WTC11 (cell line): ENCODE data around the gene LEAP2. TPM values are rescaled to one million over a fixed set of nuclear protein-coding genes. Genes with fewer than 3 reads are reported as not detected.

ENCODE experiments used
- ATAC-seq: fragments of 200-7000 bp; cut with Tn5 transposase; 2 replicates; pipeline ENCODE4 v1.10.0; 2021; ENCODE audit warnings: mild to moderate bottlenecking, moderate library complexity
- CTCF ChIA-PET: fragments of 300-600 bp; sonication (Branson Sonifier 250); formaldehyde crosslinking; loops from one replicate; lab custom pipeline; 2021; ENCODE audit warnings: antibody characterized with exemption; lab: Charles Lee
- POLR2A ChIA-PET: fragments of 350-600 bp; sonication (Branson Sonifier 250); formaldehyde crosslinking; loops from one replicate; lab custom pipeline; 2021; ENCODE audit warnings: antibody characterized with exemption; lab: Charles Lee
- DNase-seq: peaks from one replicate; pipeline ENCODE4 v3.0.0; 2021; ENCODE audit warnings: low spot score
- H3K27ac Mint-ChIP-seq: 2 replicates; pipeline ENCODE4 v1.8.0; 2021; ENCODE audit warnings: mixed read lengths
- H3K27me3 Mint-ChIP-seq: 2 replicates; pipeline ENCODE4 v1.8.0; 2021; ENCODE audit warnings: low read depth, mild to moderate bottlenecking, moderate library complexity, mixed read lengths
- H3K36me3 Mint-ChIP-seq: 2 replicates; pipeline ENCODE4 v1.8.0; 2021; ENCODE audit warnings: mixed read lengths
- H3K4me1 Mint-ChIP-seq: 2 replicates; pipeline ENCODE4 v1.8.0; 2022; ENCODE audit warnings: mixed read lengths
- H3K4me3 Mint-ChIP-seq: 2 replicates; pipeline ENCODE4 v1.8.0; 2021; ENCODE audit warnings: mild to moderate bottlenecking, moderate library complexity, mixed read lengths
- H3K9me3 Mint-ChIP-seq: 2 replicates; pipeline ENCODE4 v1.8.0; 2021; ENCODE audit warnings: mixed read lengths
- ATF6 ChIP-seq: sonication (generic); formaldehyde crosslinking; IDR thresholded peaks from 2 replicates; pipeline ENCODE4 v1.8.1; 2023; ENCODE audit warnings: mild to moderate bottlenecking, missing genetic modification reagents
- CBFB ChIP-seq: sonication (generic); formaldehyde crosslinking; IDR thresholded peaks from 2 replicates; pipeline ENCODE4 v1.8.1; 2022; ENCODE audit warnings: mild to moderate bottlenecking, low read depth, missing genetic modification reagents
- ELF4 ChIP-seq: sonication (generic); formaldehyde crosslinking; IDR thresholded peaks from 2 replicates; pipeline ENCODE4 v1.8.1; 2022; ENCODE audit warnings: low read depth, mild to moderate bottlenecking, moderate library complexity, missing genetic modification reagents
- FOXP1 ChIP-seq: sonication (generic); formaldehyde crosslinking; IDR thresholded peaks from 2 replicates; pipeline ENCODE4 v1.8.0; 2022; ENCODE audit warnings: missing genetic modification reagents, mild to moderate bottlenecking, moderate library complexity, borderline replicate concordance
- FOXP4 ChIP-seq: sonication (generic); formaldehyde crosslinking; IDR thresholded peaks from 2 replicates; pipeline ENCODE4 v1.8.0; 2022; ENCODE audit warnings: mild to moderate bottlenecking, missing genetic modification reagents
- GTF2I ChIP-seq: fragments of 250-450 bp; sonication (Bioruptor Pico); conservative IDR thresholded peaks from 2 replicates; pipeline ENCODE4 v1.4.0; 2021; ENCODE audit warnings: mild to moderate bottlenecking
- IRF1 ChIP-seq: sonication (generic); formaldehyde crosslinking; IDR thresholded peaks from 2 replicates; pipeline ENCODE4 v1.8.0; 2023; ENCODE audit warnings: missing genetic modification reagents
- JUN ChIP-seq: sonication (generic); formaldehyde crosslinking; IDR thresholded peaks from 2 replicates; pipeline ENCODE4 v1.8.0; 2023; ENCODE audit warnings: mild to moderate bottlenecking, missing genetic modification reagents
- MYBL2 ChIP-seq: sonication (generic); formaldehyde crosslinking; IDR thresholded peaks from 2 replicates; pipeline ENCODE4 v1.8.1; 2023; ENCODE audit warnings: mild to moderate bottlenecking, moderate library complexity, missing genetic modification reagents
- NR2C2 ChIP-seq: sonication (generic); formaldehyde crosslinking; IDR thresholded peaks from 2 replicates; pipeline ENCODE4 v1.8.0; 2022; ENCODE audit warnings: mild to moderate bottlenecking, missing genetic modification reagents
- PREB ChIP-seq: sonication (generic); formaldehyde crosslinking; IDR thresholded peaks from 2 replicates; pipeline ENCODE4 v1.8.1; 2022; ENCODE audit warnings: mild to moderate bottlenecking, missing genetic modification reagents, moderate library complexity, borderline replicate concordance
- PRRX2 ChIP-seq: fragments of 250-450 bp; sonication (Bioruptor Pico); IDR thresholded peaks from 2 replicates; pipeline ENCODE4 v1.8.0; 2021; ENCODE audit warnings: mild to moderate bottlenecking
- SMAD3 ChIP-seq: sonication (generic); formaldehyde crosslinking; IDR thresholded peaks from 2 replicates; pipeline ENCODE4 v1.8.0; 2022; ENCODE audit warnings: missing genetic modification reagents, mild to moderate bottlenecking, borderline replicate concordance
- TEAD4 ChIP-seq: sonication (generic); formaldehyde crosslinking; IDR thresholded peaks from 2 replicates; pipeline ENCODE4 v1.8.0; 2022; ENCODE audit warnings: mild to moderate bottlenecking, missing genetic modification reagents
- USF1 ChIP-seq: sonication (generic); formaldehyde crosslinking; IDR thresholded peaks from 2 replicates; pipeline ENCODE4 v1.8.0; 2022; ENCODE audit warnings: mild to moderate bottlenecking, missing genetic modification reagents
- USF2 ChIP-seq: sonication (generic); formaldehyde crosslinking; IDR thresholded peaks from 2 replicates; pipeline ENCODE4 v1.8.1; 2023; ENCODE audit warnings: mild to moderate bottlenecking, missing genetic modification reagents, moderate library complexity
- ZBTB21 ChIP-seq: sonication (generic); formaldehyde crosslinking; IDR thresholded peaks from 2 replicates; pipeline ENCODE4 v1.8.1; 2023; ENCODE audit warnings: mild to moderate bottlenecking, missing genetic modification reagents, borderline replicate concordance
- ZNF263 ChIP-seq: sonication (generic); formaldehyde crosslinking; IDR thresholded peaks from 2 replicates; pipeline ENCODE4 v1.8.1; 2022; ENCODE audit warnings: low read depth, mild to moderate bottlenecking, moderate library complexity, missing genetic modification reagents
- total RNA-seq: library from RNA; stranded (reverse); gene quantifications from 3 replicates; pipeline ENCODE4 v1.2.3, GENCODE V29; 2021
- TF ChIP-seq, protein P1 (sequence below): sonication (generic); formaldehyde crosslinking; IDR thresholded peaks from 2 replicates; pipeline ENCODE4 v1.8.1; 2023; ENCODE audit warnings: mild to moderate bottlenecking, moderate library complexity, missing genetic modification reagents
- TF ChIP-seq, protein P2 (sequence below): sonication (generic); formaldehyde crosslinking; IDR thresholded peaks from 2 replicates; pipeline ENCODE4 v1.8.0; 2023; ENCODE audit warnings: missing genetic modification reagents, mild to moderate bottlenecking, borderline replicate concordance

Gene LEAP2
- total RNA-seq, 1 experiment from 2014 or later, result 2.0 TPM

DNA sequence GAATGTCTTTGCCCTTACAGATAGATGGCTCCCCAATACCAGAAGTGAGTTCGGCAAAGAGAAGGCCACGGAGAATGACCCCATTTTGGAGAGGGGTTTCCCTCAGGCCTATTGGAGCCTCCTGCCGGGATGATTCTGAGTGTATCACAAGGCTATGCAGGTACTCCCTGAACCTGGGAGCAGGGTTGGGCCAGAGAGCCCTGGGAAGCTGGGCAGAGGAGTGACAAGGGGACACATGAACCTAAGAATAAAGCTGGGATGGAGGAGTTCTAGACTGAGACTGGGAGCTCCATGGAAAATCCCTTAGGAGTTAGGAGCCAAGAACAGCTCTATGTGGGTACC is 433 bp downstream of the LEAP2 start:
- H3K36me3 Mint-ChIP-seq, result peaks cover 22% of the 10 kb centered on the region
- no peak for ATAC-seq

More for the DNA sequence above, 433 bp downstream of the LEAP2 start:
- TF ChIP-seq IRF1 (CRISPR knock-in tag) (no peak), CBFB (CRISPR knock-in tag) (no peak), ELF4 (no peak), FOXP4 (CRISPR knock-in tag) (no peak), ZNF263 (CRISPR knock-in tag) (no peak), USF2 (no peak), ATF6 (CRISPR knock-in tag) (no peak), USF1 (CRISPR knock-in tag) (no peak), PREB (CRISPR knock-in tag) (no peak), JUN (no peak), FOXP1 (CRISPR knock-in tag) (no peak), ZBTB21 (CRISPR knock-in tag) (no peak), MYBL2 (CRISPR knock-in tag) (no peak), SMAD3 (CRISPR knock-in tag) (no peak), TEAD4 (CRISPR knock-in tag) (no peak), PRRX2 (CRISPR knock-in tag) (no peak), GTF2I (CRISPR knock-in tag) (no peak), NR2C2 (CRISPR knock-in tag) (no peak)
- TF ChIP-seq, protein P1, sequence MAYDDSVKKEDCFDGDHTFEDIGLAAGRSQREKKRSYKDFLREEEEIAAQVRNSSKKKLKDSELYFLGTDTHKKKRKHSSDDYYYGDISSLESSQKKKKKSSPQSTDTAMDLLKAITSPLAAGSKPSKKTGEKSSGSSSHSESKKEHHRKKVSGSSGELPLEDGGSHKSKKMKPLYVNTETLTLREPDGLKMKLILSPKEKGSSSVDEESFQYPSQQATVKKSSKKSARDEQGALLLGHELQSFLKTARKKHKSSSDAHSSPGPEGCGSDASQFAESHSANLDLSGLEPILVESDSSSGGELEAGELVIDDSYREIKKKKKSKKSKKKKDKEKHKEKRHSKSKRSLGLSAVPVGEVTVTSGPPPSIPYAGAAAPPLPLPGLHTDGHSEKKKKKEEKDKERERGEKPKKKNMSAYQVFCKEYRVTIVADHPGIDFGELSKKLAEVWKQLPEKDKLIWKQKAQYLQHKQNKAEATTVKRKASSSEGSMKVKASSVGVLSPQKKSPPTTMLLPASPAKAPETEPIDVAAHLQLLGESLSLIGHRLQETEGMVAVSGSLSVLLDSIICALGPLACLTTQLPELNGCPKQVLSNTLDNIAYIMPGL (CRISPR knock-in tag), result no peak
- TF ChIP-seq, protein P2, sequence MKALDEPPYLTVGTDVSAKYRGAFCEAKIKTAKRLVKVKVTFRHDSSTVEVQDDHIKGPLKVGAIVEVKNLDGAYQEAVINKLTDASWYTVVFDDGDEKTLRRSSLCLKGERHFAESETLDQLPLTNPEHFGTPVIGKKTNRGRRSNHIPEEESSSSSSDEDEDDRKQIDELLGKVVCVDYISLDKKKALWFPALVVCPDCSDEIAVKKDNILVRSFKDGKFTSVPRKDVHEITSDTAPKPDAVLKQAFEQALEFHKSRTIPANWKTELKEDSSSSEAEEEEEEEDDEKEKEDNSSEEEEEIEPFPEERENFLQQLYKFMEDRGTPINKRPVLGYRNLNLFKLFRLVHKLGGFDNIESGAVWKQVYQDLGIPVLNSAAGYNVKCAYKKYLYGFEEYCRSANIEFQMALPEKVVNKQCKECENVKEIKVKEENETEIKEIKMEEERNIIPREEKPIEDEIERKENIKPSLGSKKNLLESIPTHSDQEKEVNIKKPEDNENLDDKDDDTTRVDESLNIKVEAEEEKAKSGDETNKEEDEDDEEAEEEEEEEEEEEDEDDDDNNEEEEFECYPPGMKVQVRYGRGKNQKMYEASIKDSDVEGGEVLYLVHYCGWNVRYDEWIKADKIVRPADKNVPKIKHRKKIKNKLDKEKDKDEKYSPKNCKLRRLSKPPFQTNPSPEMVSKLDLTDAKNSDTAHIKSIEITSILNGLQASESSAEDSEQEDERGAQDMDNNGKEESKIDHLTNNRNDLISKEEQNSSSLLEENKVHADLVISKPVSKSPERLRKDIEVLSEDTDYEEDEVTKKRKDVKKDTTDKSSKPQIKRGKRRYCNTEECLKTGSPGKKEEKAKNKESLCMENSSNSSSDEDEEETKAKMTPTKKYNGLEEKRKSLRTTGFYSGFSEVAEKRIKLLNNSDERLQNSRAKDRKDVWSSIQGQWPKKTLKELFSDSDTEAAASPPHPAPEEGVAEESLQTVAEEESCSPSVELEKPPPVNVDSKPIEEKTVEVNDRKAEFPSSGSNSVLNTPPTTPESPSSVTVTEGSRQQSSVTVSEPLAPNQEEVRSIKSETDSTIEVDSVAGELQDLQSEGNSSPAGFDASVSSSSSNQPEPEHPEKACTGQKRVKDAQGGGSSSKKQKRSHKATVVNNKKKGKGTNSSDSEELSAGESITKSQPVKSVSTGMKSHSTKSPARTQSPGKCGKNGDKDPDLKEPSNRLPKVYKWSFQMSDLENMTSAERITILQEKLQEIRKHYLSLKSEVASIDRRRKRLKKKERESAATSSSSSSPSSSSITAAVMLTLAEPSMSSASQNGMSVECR, result no peak
- TF ChIP-seq, all 79 proteins: peak for 0
- Mint-ChIP-seq H3K4me3 (no peak overlapping the region), H3K9me3 (no peaks in the 10 kb centered on the region), H3K27ac (no peak overlapping the region), H3K4me1 (no peaks in the 10 kb centered on the region), H3K27me3 (no peaks in the 10 kb centered on the region)
- ChIA-PET POLR2A (no interaction called here), CTCF (interaction anchor here (2.2 kb wide), 1 partner anchor 9 kb away, joined by 6 read pairs; no protein-coding TSS in a partner anchor)
- no peak for DNase-seq
